ENCODE results near the gene UBE2E2.

Gene UBE2E2

DNA sequence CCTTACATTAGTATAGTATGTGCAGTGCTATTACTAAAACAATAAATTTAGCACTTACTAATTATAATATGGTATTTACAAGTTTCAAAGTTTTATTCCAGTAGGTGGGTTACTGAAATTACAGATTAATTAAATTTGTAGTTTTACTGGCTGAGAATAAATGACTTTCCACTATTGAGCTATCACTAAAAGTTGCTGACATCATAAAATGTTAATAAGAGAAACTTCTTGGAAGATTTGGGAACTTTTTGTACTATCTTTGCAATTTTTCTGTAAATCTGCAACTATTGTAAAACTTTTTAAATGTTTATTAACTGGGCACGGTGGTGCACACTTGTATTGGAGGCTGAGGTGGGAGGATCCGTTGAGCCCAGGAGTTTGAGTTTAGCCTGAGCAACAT lies 247.7 kb downstream of the UBE2E2 start:
- DNase-seq = no peak

DNA sequence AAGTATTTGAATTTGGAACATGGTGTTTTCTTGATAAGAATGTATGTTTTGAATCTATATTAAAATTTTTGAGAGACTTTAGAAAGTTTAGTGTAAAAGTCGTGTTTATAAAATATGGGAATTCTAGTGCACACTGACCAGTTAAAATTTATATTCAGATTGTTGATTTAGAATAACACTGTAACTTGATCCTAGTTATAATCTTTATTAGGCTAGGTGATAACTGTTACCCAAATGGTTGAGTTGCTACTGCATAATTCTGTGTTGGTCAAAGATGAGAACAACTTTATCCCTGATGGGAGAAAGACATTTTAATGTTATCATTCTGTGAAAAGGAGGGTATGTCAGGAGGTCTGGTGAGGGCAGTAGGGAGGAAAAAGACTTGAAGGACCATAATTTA lies 249.3 kb downstream of the UBE2E2 start:
- no peak for DNase-seq

DNA sequence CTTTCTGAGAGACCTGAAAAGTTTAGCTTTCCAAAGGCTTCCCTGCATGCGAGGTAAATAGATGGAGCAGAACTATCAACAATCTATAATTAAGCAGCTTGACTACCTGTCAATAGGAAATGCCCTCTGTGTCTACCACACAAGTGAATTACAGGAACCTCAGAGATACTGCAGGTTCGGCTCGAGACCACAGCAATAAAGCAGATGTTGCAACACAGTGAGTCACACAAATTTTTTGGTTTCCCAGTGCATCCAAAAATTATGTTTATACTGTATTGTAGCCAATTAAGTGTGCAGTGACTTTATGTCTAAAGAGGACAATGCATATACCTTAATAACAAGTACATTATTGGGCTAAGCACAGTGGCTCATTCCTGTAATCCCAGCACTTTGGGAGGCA lies 252.0 kb downstream of the UBE2E2 start:
- no peak for DNase-seq

DNA sequence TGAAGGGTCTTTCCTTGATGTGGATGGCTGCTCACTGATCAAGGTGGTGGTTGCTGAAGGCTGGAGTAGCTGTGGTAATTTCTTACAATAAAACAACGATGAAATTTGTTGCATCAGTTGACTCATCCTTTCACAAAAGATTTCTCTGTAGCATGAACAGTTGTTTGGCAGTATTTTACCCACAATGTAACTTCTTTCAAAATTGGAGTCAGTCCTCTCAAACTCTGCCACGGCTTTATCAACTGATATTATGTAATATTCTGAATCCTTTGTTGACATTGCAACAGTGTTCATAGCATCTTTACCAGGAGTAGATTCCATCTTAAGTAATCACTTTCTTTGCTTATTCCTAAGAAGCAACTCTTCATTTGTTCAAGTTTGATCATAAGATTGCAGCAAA lies 252.6 kb downstream of the UBE2E2 start:
- no peak for DNase-seq

DNA sequence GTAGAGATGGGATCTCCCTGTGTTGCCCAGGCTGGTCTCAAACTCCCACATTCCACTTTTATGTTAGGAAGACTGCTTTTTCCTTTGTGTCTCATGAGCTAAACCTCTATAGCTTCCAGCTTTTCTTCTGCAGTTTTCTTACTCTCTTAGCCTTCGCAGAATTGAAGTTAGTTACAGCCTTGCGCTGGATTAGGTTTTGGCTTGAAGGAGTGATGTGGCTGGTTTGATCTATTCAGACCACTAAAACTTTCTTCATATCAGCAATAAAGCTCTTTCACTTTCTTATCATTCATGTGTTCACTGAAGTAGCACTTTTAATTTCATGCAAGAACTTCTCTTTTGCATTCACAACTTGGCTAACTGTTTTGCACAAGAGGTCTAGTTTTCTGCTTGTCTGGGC lies 254.6 kb downstream of the UBE2E2 start:
- no peak for DNase-seq

DNA sequence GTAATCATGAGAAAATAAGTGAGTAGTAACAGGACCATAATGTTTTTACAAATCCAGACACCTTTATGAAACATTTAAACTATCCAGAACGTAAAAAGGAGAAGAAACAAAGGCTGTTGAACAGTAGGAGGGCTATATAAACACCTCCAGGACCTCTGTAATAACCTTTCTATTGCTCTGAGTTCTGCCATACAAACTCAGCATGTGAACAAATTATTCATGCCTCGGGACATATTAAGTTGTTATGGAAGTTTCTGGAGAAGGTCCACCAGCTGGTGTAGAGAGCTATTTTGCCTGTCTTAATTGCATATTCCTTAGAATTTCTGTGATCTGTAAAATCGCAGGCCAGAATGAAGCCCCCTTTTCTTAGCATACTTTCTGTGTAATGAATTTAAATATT lies 256.3 kb downstream of the UBE2E2 start:
- DNase-seq = no peak

DNA sequence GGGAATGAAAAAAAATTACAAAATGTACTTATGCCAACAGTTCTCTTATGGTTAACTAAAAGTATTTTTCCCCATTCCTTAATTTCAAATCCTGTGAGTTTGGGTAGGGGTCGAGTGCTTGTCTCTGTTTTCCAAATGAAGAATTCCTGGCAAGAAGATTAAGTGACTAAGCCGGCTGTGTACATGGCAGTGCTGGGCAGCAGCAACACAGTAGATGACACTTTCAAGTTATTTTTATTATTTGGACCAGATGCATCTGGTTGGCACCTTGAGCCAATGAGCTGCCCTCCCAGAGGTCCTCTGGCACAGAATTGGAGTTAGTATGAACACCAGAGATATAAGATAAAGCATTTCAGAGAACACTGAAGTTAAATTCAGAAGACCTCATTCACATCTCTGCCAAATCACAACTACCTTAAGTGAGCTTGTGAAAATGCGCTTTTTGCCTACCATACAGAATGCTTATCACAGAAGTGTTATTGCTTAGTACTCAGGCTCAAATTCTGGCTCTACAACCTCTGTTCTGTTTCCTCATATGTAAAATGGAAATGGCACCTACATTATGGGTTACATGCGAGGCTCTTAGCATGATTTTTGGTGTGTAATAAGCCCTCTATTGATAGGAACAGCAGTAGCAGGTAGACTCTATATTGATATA lies 256.9 kb downstream of the UBE2E2 start:
- no peak for DNase-seq

DNA sequence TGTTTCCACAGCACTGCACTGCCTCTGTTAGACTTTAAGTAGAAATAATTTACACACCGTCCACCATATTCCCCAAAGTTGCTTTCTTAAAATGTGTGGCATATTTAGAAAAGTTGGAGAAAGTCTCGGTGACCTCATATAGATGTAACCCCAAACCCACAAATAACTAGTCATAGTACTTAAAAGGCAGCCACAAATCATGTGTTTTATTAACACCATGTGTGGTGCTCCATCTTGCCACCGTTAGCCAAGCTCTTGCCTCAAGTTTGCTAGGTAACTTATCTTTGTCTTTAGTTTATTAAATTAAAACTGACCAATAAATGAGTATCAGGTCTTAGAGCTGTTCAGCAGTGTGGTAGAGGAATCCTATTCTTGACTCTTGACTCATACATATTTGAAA lies 257.9 kb downstream of the UBE2E2 start:
- no peak for DNase-seq

DNA sequence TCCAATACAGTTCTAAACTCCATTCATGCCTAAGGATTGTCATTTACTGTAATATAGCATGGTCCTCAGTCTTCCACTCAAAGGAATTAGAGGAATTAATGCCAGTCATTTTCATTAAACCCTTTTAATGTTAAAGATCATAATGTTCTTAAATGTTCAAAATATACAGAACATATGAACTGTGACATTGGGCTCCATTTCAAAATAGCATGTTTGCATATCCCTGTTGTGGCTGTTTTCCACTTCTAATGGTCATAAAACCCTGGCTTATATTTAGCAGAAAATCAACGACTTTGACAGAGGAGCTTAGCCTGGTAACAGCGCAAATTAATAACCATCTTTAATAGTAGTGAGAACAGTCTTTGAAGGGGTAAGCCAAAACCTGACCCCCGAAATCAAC lies 260.7 kb downstream of the UBE2E2 start:
- no peak for DNase-seq

DNA sequence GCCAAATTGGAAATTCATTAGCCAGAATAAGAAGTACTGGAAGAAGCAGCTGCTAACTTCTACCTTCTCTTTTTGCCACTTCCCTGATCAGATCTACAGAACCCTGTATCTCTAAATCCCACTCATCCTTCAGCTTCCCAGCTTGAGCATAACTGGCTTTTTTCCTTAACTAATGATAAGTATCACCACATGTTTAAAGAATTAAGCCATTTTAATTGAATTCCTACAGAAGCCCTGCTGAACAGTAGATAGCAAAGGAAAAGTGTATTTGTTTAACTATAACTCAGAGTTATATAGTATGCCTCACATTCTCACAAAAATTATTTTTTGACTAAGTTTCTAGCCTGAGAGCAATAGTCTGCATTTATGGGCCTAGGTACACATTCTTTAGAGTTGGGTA lies 262.4 kb downstream of the UBE2E2 start:
- no peak for DNase-seq

DNA sequence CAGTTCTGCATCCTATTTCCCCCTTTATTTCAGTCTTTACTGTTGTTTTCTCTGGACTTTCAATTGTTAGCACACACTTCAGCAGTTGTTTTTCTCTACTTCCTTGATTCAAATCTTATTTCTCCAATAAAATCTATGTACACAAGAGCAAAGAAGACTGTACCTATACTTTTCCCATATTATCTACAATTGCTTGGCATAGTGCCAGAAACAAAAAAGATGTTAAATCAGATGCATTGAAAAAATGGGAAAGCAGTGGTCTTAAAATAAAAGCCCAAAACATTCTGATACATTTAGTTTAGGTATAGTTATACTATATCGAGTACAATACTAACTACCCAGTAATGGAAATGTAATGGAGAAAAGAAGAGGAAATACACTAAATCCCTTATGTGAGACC lies 265.1 kb downstream of the UBE2E2 start:
- DNase-seq = no peak

DNA sequence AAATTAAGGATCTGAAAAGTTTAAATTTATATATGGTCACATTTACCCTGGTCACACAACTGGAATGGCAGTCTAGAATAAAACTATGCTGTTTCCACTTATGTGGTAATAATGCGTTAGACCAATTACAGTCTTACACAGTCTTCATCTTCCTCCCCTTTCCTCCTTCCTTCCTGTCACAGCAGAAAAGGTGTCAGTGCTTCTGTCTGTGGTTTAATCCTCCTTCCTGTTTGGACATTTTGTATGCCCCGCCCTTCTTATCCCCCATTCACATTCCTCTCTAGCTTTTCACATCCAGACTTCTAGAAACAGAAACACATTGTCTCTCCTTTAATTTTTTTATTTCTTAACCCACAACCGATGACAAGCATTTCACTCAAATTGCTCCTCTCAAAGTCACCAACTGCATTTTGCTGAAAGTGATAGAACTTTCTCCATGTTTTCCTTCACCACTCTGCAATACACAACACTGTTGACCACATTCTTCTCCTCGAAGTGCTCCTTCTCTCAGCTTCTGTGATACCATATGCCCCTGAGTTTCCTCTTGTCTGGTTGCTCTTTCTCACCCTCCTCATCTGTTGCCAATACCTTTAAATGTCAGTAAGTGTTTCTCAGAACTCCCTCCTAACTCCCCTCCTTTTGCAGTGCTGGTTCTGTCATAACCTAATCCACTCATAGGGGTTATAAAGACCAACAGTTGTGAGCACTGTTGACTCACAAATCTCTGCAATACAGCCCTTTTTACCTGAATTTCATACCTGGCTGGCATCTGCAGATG lies 271.6 kb downstream of the UBE2E2 start:
- no peak for DNase-seq

DNA sequence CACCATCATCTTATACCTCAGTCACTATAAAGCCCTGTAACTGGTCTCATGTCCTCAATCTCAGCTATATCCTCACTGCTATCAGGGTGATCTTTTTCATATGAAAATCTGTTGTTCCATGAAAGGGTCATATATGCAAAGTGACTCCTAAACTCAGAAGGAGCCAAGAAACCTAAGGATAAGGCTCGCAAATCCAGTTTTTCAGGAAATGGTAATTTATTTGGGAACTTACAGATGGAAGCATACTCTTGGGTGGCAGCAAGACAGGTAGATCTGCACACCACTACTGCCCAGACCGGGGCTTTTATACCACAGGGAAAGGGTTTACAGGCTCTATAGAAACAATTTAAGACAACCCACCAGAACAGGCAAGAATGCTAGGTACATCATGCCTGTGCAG lies 272.3 kb downstream of the UBE2E2 start:
- DNase-seq = no peak

DNA sequence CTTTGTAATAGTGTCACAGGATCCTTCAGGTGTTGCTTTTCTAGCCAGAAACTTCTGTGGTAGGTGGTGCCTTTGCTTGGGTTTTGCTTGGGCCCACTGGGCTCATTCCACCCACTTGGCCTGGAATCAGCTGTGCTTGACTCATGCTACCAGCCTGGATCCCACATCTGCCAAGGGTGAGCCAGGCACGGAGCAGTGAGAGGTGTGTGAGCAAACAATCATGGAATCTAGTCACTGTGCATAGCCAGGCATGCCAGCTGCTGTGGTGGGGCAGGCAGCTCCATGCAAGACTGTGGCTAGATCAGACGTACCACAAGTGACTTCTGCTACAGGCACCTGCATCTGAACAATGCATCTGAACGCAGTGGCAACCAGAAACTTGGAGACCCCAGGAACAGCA lies 275.9 kb downstream of the UBE2E2 start:
- DNase-seq = no peak

DNA sequence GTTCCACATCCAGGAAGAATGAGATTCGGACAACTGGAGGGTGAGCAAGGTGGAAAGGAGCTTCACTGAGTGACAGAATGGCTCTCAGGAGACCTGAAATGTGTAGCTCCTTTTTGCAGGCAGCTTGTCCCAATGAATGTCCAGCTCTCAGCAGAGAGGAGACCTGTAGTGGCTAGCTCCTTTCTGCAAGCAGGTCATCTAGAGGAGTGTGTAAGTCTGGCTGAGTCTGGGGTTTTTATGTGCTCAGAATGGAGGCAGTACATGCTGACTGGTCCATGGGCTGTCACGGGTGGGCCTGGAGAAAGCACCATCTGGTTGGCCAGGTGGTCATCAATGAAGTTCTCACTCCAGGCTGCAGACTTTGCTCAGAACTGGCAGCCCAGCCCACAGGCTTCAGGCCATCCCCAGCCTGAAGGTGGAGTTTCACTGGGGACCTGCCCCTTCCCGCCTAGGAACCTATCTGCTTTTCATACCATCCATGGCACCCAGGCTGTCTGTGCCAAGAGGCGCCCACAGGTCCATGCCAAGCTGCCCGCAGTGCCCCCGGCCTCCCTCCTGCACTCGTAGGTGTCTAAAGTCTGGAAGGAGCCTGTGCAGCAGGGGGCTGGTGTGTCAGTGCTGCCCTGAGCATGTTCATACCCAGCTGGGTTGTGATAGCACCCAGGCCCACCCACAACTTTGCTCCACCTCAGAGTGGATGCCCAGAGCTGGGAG lies 276.6 kb downstream of the UBE2E2 start:
- no peak for DNase-seq

DNA sequence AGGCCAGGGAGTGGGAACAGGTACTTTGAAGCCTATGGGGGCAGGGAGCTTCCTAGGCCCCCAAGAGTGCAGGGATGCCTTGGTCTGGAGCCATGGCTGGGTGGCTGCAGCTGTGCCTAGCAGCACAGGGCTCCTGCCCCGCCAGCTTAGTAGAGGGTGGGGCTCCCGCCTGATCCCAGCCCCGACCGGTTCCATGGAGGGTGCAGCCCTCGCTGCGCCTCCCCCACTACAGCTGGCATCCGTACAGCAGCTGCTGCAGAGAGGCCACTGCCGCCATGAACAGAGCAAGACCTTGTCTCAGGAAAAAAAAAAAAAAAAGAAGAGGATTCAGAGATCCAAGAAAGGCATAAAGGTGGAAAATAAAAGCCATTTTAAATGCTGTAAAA lies 277.2 kb downstream of the UBE2E2 start:
- no peak for DNase-seq

DNA sequence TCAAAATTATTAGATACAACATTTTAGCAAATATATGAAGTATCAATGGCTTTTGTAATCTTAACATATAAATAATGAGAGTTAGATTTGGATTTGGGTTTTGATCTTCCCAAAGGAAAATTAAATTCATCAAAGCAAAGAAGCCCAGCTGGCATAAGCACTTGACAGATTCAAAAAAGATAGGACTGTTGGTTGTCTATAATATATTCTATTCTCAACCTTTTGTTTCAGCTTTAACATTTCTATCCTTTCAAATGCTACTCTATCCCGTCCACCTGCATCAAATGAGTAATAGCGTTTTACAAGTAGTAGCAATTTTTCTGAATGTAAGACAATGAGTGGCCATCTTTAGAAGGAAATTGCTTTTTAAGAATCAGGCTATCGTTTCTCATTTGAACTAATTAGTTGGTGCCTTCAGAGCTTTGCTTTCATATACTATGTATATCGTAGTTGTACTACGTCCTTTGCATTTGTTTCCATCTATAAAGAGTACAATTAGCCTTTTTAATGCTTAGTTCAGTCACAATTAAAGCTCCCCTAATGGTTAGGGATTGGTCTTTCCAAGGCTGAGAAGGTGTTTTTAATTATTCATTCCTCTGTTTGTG lies 278.0 kb downstream of the UBE2E2 start:
- no peak for DNase-seq

DNA sequence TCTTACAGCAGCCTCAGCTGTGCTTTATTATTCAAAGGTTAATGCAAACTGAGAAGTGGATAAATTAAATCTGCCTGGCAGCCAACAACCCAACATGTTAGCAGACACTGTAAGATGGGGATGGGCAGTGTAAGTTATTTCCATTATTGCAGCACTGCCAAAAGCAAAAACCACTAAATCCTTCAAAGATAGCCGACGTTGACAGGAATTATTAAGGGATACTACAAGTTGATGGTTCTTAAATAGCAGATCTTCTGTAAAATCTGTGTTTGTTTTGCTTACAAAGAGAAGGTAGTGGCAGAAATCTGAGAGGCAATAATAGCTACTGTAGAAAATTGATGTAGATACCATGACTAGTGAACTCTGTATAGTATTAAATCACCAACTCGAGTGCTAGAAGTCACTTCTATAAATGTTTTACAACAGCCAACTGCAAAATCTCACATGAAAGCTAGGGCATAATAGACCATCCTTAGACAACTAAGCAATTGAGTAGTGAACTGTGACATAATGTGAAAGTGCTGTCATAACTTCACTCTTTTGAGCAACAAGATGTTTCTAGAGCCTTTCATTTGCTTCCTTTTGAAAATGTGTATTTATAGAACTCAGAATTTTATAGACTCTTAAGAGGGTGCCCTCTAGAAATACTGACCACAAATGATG lies 278.6 kb downstream of the UBE2E2 start:
- DNase-seq = no peak

DNA sequence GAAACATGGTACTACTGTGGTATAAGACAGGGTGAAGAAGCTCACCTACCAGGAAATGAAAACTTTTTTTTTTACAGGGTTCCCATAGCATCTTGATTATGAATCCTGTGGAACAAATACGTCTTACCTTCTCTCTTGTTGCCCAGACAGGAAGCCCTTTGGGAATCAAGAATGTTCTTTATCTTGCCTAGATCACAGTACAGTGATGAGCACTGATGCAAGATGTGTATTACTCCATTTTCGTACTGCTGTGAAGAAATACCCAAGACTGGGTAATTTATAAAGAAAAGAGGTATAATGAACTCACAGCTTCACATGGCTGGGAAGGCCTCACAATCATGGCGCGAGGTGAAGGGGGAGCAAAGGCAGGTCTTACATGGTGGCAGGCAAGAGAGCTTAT lies 281.3 kb downstream of the UBE2E2 start:
- no peak for DNase-seq

DNA sequence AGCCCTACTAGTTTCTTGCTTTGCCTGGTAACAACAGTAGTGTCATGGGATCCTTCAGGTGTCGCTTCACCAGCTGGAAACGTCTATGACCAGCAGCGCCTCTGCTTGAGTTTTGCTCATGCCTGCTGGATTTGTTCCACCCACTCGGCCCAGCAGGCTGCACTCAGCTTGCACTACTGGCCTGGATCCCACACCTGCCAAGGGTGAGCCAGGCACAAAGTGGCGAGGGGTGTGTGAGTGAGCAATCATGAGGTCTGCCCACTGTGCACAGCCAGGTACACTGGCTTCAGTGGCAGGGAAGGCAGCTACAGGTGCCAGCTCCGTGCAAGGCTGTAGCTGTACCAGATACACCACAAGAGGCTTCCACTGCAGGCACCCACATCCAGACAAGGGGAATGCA lies 282.8 kb downstream of the UBE2E2 start:
- DNase-seq = no peak

DNA sequence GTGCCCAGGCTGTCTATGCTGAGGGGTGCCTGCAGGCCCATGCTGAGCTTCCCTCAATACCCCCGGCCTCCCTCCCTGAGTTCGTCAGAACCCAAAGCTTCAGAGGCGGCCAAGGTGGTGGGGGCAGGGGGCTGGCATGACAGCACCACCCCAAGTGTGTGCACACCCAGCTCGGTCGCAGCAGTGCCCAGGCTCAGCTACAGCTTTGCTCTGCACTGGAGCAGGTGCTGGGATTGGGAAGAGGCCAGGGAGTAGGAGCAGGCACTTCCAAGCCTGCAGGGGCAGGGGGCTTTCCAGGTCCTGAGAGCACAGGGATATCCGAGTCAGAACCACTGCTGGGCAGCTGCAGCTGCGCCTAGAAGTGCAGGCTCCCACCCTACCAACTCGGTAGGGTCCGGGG lies 283.9 kb downstream of the UBE2E2 start:
- no peak for DNase-seq

DNA sequence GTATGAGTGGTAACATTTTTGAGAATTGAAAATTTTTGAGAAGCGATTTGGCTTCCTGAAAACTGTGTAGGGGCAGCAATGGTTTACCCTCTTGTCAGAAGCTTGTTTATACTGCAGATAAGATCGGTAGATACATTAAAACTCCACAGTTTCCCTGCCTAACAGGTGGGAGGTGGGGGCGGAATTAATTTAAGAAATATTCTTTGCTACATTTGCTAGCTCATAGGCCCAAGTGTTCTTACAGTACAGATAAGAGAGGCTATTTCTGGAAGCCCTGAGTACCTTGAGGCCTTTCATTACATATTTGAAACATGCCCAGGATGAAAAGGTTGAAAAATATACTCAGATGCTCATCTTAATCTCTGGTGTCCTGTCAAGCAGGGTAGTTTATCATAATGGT lies 285.5 kb downstream of the UBE2E2 start:
- no peak for DNase-seq
